Keratinocyte (primary cell): Measurements from ENCODE around the gene SMARCD1. TPM values are rescaled to one million over a fixed set of nuclear protein-coding genes. Genes with fewer than 3 reads are reported as not detected.

ENCODE experiments used
- DNase-seq: peaks from one replicate; pipeline ENCODE4 v3.0.0-alpha.2; 2011; ENCODE audit warnings: low read depth, missing footprints, low spot score
- FAIRE-seq: peaks from 2 replicates; lab custom pipeline; 2011; peaks lifted over from hg19 to GRCh38; lab: Jason Lieb, UNC
- H2AFZ ChIP-seq: 2 replicates; pipeline ENCODE4 v1.6.0; 2012; ENCODE audit warnings: low read length, control low read depth, inconsistent platforms; ENCODE audit not compliant: control insufficient read depth
- H3K27ac ChIP-seq: 2 replicates; pipeline ENCODE4 v1.5.1; 2011; ENCODE audit warnings: low read length; ENCODE audit not compliant: control insufficient read depth, insufficient read depth
- H3K27me3 ChIP-seq: 3 replicates; pipeline ENCODE4 v1.6.0; 2011; ENCODE audit warnings: low read length; ENCODE audit not compliant: control insufficient read depth, insufficient read depth; ENCODE audit errors: extremely low read depth
- H3K36me3 ChIP-seq, 2 experiments: 2 replicates in 1 of 2; 3 replicates in 1 of 2; pipeline ENCODE4 v1.5.1; 2011; ENCODE audit warnings: low read length in 2 of 2, mild to moderate bottlenecking in 1 of 2; ENCODE audit not compliant: control insufficient read depth in 2 of 2, insufficient read depth in 2 of 2; ENCODE audit errors: extremely low read depth in 1 of 2
- H3K4me1 ChIP-seq: 3 replicates; pipeline ENCODE4 v1.5.1; 2011; ENCODE audit warnings: low read length; ENCODE audit not compliant: control insufficient read depth, insufficient read depth; ENCODE audit errors: extremely low read depth
- H3K4me2 ChIP-seq: 3 replicates; pipeline ENCODE4 v1.6.0; 2011; ENCODE audit warnings: low read depth, low read length; ENCODE audit not compliant: control insufficient read depth, insufficient read depth; ENCODE audit errors: extremely low read depth
- H3K4me3 ChIP-seq, 3 experiments: fragments of 200-600 bp in 1 of 3; sonication (generic) in 1 of 3; 2 replicates in 2 of 3; 3 replicates in 1 of 3; pipeline ENCODE4 v1.5.1; 2011 to 2016; ENCODE audit warnings: low read length in 3 of 3, mild to moderate bottlenecking in 3 of 3, control low read depth in 2 of 3, inconsistent platforms in 1 of 3, low read depth in 1 of 3, mixed read lengths in 1 of 3, mixed run types in 1 of 3, moderate library complexity in 1 of 3; ENCODE audit not compliant: control insufficient read depth in 2 of 3, insufficient read depth in 2 of 3; ENCODE audit errors: extremely low read depth in 1 of 3
- H3K79me2 ChIP-seq: 2 replicates; pipeline ENCODE4 v1.6.0; 2012; ENCODE audit warnings: low read length; ENCODE audit not compliant: control insufficient read depth, insufficient read depth
- H3K9ac ChIP-seq: 3 replicates; pipeline ENCODE4 v1.6.0; 2011; ENCODE audit warnings: low read length; ENCODE audit not compliant: control insufficient read depth, insufficient read depth; ENCODE audit errors: extremely low read depth
- H3K9me1 ChIP-seq: 3 replicates; pipeline ENCODE4 v1.6.0; 2011; ENCODE audit warnings: low read length; ENCODE audit not compliant: control insufficient read depth, insufficient read depth; ENCODE audit errors: extremely low read depth
- H3K9me3 ChIP-seq: 2 replicates; pipeline ENCODE4 v1.5.1; 2012; ENCODE audit warnings: low read depth, low read length; ENCODE audit not compliant: control insufficient read depth
- H4K20me1 ChIP-seq: 3 replicates; pipeline ENCODE4 v1.6.0; 2011; ENCODE audit warnings: low read length; ENCODE audit not compliant: control insufficient read depth, insufficient read depth; ENCODE audit errors: extremely low read depth
- CTCF ChIP-seq, 3 experiments: IDR thresholded peaks in 1 of 3; conservative IDR thresholded peaks in 1 of 3; optimal IDR thresholded peaks in 1 of 3; 2 replicates in 2 of 3; 3 replicates in 1 of 3; pipeline versions ENCODE3 to v1.5.1; 2011; ENCODE audit warnings: low read length in 3 of 3, mild to moderate bottlenecking in 3 of 3, moderate library complexity in 2 of 3, control low read depth in 1 of 3, inconsistent platforms in 1 of 3; ENCODE audit not compliant: insufficient read depth in 2 of 3; ENCODE audit errors: extremely low read depth in 1 of 3
- EZH2 ChIP-seq: IDR thresholded peaks from one replicate; pipeline ENCODE4 v1.6.1; 2012; ENCODE audit warnings: inconsistent platforms, mild to moderate bottlenecking, low read length, moderate library complexity
- dilution Hi-C: fragments of 300-500 bp; cut with MboI; formaldehyde crosslinking; loops from one replicate; pipeline ENCODE4 v1.7.0; 2020; ENCODE audit warnings: low sequenced_read_pairs; ENCODE audit not compliant: extremely low pct_ligation_motif_present
- polyA plus RNA-seq, 5 experiments: library from polyadenylated mRNA; depleted of rRNA in 3 of 5; stranded (reverse) in 3 of 5; stranded (forward) in 1 of 5; unstranded in 1 of 5; fragments of >200 nt; gene quantifications; 1 replicate in 1 of 5; 2 replicates in 3 of 5; 3 replicates in 1 of 5; pipeline versions ENCODE4 v1.2.1 to v1.2.3, GENCODE V29; 2011 to 2012; ENCODE audit warnings: missing spikeins in 2 of 5, low read depth in 1 of 5, low replicate concordance in 1 of 5

SMARCD1 gene
- polyA plus RNA-seq, 1 donor (not counting 4 experiments of a cell fraction or from before 2014, with no cell fraction given), result 56.6 TPM

- dilution Hi-C loops, result no loop called here
- H3K27ac ChIP-seq, result no peak overlapping the region
- DNase-seq (no peak), FAIRE-seq (no peak)
- H3K79me2 ChIP-seq, result no peaks in the 10 kb centered on the region
- H2AFZ ChIP-seq, result no peak overlapping the region
- no peaks in the 10 kb centered on the region for H3K9me3 ChIP-seq
- H3K27me3 ChIP-seq, result no peaks in the 10 kb centered on the region
- no peak overlapping the region for H3K9ac ChIP-seq
- no peaks in the 10 kb centered on the region for H4K20me1 ChIP-seq
- H3K4me1 ChIP-seq, result peaks cover 9% of the 10 kb centered on the region
- H3K4me3 ChIP-seq, result no peak overlapping the region
- TF ChIP-seq EZH2 (no peak), CTCF (optimal IDR thresholded peaks at IDR 0.05 in 1 of 3, IDR thresholded peaks at IDR 0.05 in 1 of 3, conservative IDR thresholded peaks at IDR 0.05 in 1 of 3; ENCODE audit: extremely low read depth in 1 of 3, insufficient read depth in 2 of 3, low read length in 3 of 3) (no peak)
- no peaks in the 10 kb centered on the region for H3K36me3 ChIP-seq
- no peaks in the 10 kb centered on the region for H3K9me1 ChIP-seq
- no peak overlapping the region for H3K4me2 ChIP-seq
Observed at GRCh38 chr12:50043854-50044253, 41.3 kb upstream of the SMARCD1 start.

DNA sequence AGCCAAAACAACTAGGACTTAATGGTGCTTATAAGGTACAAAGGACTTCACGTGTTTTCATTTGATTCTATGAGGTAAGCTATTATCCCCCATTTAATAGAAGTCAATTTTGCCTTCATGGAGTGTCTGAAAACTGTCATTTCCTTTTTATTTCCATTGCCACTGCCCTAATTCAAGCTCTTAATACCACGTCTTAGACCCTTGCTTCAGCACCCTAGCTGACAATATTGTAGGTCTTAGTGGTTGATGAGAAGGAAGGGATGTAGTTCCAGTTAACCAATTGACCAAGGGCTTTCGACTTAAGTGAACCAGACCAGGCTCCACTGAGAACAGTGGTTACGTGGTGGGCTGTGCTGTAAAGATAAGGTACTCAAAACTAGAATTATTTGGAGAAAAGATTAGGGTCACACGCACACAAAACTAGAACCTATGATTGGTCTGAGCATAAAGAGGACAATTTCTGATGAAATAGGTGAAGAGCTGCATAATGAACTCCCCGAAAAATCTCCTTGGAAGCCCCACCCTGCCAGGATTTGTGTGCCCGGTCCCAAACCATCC, 37.4 kb upstream of the SMARCD1 start:
- Histone ChIP-seq H3K4me1 (no peaks in the 10 kb centered on the region), H3K27ac (no peak overlapping the region), H3K9me1 (no peaks in the 10 kb centered on the region), H3K27me3 (peaks cover 14% of the 10 kb centered on the region), H2AFZ (no peak overlapping the region), H4K20me1 (no peaks in the 10 kb centered on the region), H3K4me2 (no peak overlapping the region), H3K9ac (no peak overlapping the region), H3K79me2 (no peaks in the 10 kb centered on the region), H3K36me3 (no peaks in the 10 kb centered on the region), H3K4me3 (no peak overlapping the region), H3K9me3 (no peaks in the 10 kb centered on the region)
- dilution Hi-C loops, result no loop called here
- TF ChIP-seq EZH2 (no peak), CTCF (optimal IDR thresholded peaks at IDR 0.05 in 1 of 3, IDR thresholded peaks at IDR 0.05 in 1 of 3, conservative IDR thresholded peaks at IDR 0.05 in 1 of 3; ENCODE audit: extremely low read depth in 1 of 3, insufficient read depth in 2 of 3, low read length in 3 of 3) (no peak)
- no peak for FAIRE-seq
- DNase-seq, result no peak
